ENCODE data around the gene MYH15. TPM values are rescaled to one million over a fixed set of nuclear protein-coding genes. Genes with fewer than 3 reads are reported as not detected.

The MYH15 gene
- total and polyA plus RNA-seq, 2 of the 8 experiments (the other 6 are each of a cell fraction or from before 2014, with no cell fraction given), result under 0.01 TPM; not detected in 1

- CTCF ChIA-PET (ENCODE audit: partially characterized antibody), result no interaction called here
- H3K9ac ChIP-seq (replicated peaks in 1 of 4; ENCODE audit: extremely low read depth in 1 of 4, low read depth in 3 of 4, low read length in 3 of 4), result no peak overlapping the region
- no peak overlapping the region for H4K91ac ChIP-seq (replicated peaks; ENCODE audit: insufficient read length, low read length)
- H3K4ac ChIP-seq (replicated peaks; ENCODE audit: insufficient read length, low read depth, low read length), result no peak overlapping the region
- H2BK5ac ChIP-seq (ENCODE audit: low read depth, low read length), result no peak overlapping the region
- no peak overlapping the region for H4K5ac ChIP-seq (ENCODE audit: insufficient read length, low read depth, low read length)
- DNase-seq (ENCODE audit: low read depth in 1 of 2, low spot score in 2 of 2), result no peak
- H3K4me1 ChIP-seq (replicated peaks in 1 of 4; ENCODE audit: control insufficient read depth in 3 of 4, insufficient read depth in 4 of 4, low read length in 3 of 4), result no peaks in the 10 kb centered on the region
- H3K27ac ChIP-seq (ENCODE audit: low read depth, low read length), result no peak overlapping the region
- H4K20me1 ChIP-seq (replicated peaks in 1 of 2; ENCODE audit: control insufficient read depth in 1 of 2, insufficient read depth in 2 of 2, low read length in 2 of 2), result no peaks in the 10 kb centered on the region
- H2BK20ac ChIP-seq (ENCODE audit: low read length), result no peak overlapping the region
- no peak overlapping the region for H2AFZ ChIP-seq (ENCODE audit: low read length)
- no peak overlapping the region for H3K14ac ChIP-seq (ENCODE audit: insufficient read length)
- H2AK5ac ChIP-seq (ENCODE audit: low read depth, low read length), result no peak overlapping the region
- H3K36me3 ChIP-seq (ENCODE audit: control insufficient read depth in 2 of 4, insufficient read depth in 4 of 4, low read length in 3 of 4), result no peaks in the 10 kb centered on the region
- H3K27me3 ChIP-seq (replicated peaks in 1 of 4; ENCODE audit: control insufficient read depth in 3 of 4, extremely low read depth in 1 of 4, insufficient read depth in 3 of 4, low read length in 3 of 4), result no peaks in the 10 kb centered on the region
- TF ChIP-seq EGR1 (IDR thresholded peaks at IDR 0.05; ENCODE audit: borderline replicate concordance, low read depth, low read length), result no peak
- TF ChIP-seq TCF12 (IDR thresholded peaks at IDR 0.05; ENCODE audit: low read depth, low read length), result no peak
- TF ChIP-seq JUN (IDR thresholded peaks at IDR 0.05; ENCODE audit: low read depth, low read length), result no peak
- no peak for TF ChIP-seq SIX5 (IDR thresholded peaks at IDR 0.05; ENCODE audit: low read depth, low read length)
- no peak for TF ChIP-seq YY1 (IDR thresholded peaks at IDR 0.05; ENCODE audit: low read depth, low read length)
- TF ChIP-seq EP300 (IDR thresholded peaks at IDR 0.05; ENCODE audit: borderline replicate concordance in 1 of 2, low read depth in 2 of 2, low read length in 2 of 2), result no peak
- TF ChIP-seq KDM5A (IDR thresholded peaks at IDR 0.05; ENCODE audit: low read length), result no peak
- no peak for TF ChIP-seq SRF (IDR thresholded peaks at IDR 0.05; ENCODE audit: low read depth, low read length)
- no peak for TF ChIP-seq BRCA1 (IDR thresholded peaks at IDR 0.05; ENCODE audit: low read depth, low read length)
- no peak for TF ChIP-seq TEAD4 (IDR thresholded peaks at IDR 0.05; ENCODE audit: low read depth, low read length)
- TF ChIP-seq HDAC2 (IDR thresholded peaks at IDR 0.05; ENCODE audit: borderline replicate concordance in 1 of 2, low read depth in 2 of 2, low read length in 2 of 2), result no peak
- POLR2A ChIA-PET (ENCODE audit: partially characterized antibody), result interaction anchor here (1.1 kb wide), 1 partner anchor 23 kb away, joined by 3 read pairs; no protein-coding TSS in a partner anchor
- H2BK12ac ChIP-seq (ENCODE audit: low read depth, low read length), result no peak overlapping the region
- H3K9me3 ChIP-seq (ENCODE audit: insufficient read depth in 2 of 2, low read depth in 1 of 2, low read length in 1 of 2), result no peaks in the 10 kb centered on the region
- FAIRE-seq, result no peak
- H3K79me1 ChIP-seq (ENCODE audit: low read depth, low read length), result no peaks in the 10 kb centered on the region
- H3K79me2 ChIP-seq (ENCODE audit: control insufficient read depth in 1 of 2, insufficient read depth in 2 of 2, low read length in 2 of 2), result no peaks in the 10 kb centered on the region
- H3K18ac ChIP-seq (ENCODE audit: extremely low read depth, low read length), result no peak overlapping the region
- no peaks in the 10 kb centered on the region for H3K23me2 ChIP-seq (ENCODE audit: low read depth, low read length)
- no peak overlapping the region for H2BK120ac ChIP-seq (replicated peaks; ENCODE audit: low read depth, low read length)
- H3K56ac ChIP-seq (replicated peaks; ENCODE audit: insufficient read length, low read depth, low read length), result no peak overlapping the region
- no peak overlapping the region for H4K8ac ChIP-seq (ENCODE audit: extremely low read depth, insufficient read depth, low read length)
- no peak overlapping the region for H3K23ac ChIP-seq (ENCODE audit: insufficient read length)
- no peak overlapping the region for H2BK15ac ChIP-seq (ENCODE audit: low read length)
- H3K4me3 ChIP-seq (ENCODE audit: extremely low read depth in 1 of 4, insufficient read depth in 2 of 4, low read depth in 3 of 4, low read length in 4 of 4), result no peak overlapping the region
- no peak overlapping the region for H3K4me2 ChIP-seq (ENCODE audit: insufficient read depth in 1 of 2, low read depth in 2 of 2, low read length in 2 of 2)
Observed at GRCh38 chr3:108338901-108339545, 171.4 kb downstream of the MYH15 start.
